K562 (cell line): Measurements from ENCODE around the gene MDP1. TPM values are rescaled to one million over a fixed set of nuclear protein-coding genes. Genes with fewer than 3 reads are reported as not detected.
A peak's percentile ranks its signal among the peaks of the same experiment; 100 is the strongest.

Source experiments
- ATAC-seq: fragments of 200-7000 bp; cut with Tn5 transposase; 3 replicates; pipeline ENCODE4 v1.9.1; 2020; ENCODE audit warnings: moderate library complexity
- BruUV-seq: library from RNA; stranded (reverse); fragments of 400-500 nt; replicated peaks from 2 replicates; lab custom pipeline; 2021; lab: Mats Ljungman, UMichigan
- CTCF ChIA-PET: fragments of 300-600 bp; formaldehyde crosslinking; extraction: SDS; loops from one replicate; lab custom pipeline; 2021; ENCODE audit warnings: low intra/inter-chr PET ratio; lab: Yijun Ruan, JAX
- POLR2A ChIA-PET: fragments of 300-600, 350-650 bp; sonication (Branson Sonifier 250); formaldehyde crosslinking; extraction: SDS; loops from one replicate; lab custom pipeline; 2021; ENCODE audit warnings: antibody characterized with exemption, inconsistent platforms; lab: Yijun Ruan, JAX
- DNase-seq, 4 experiments: peaks; one replicate each; pipeline versions ENCODE4 v3.0.0 to v3.0.0-alpha.2; 2011 to 2018; ENCODE audit warnings: low spot score in 3 of 4, mixed read lengths in 3 of 4; ENCODE audit errors: extremely low read depth in 1 of 4
- FAIRE-seq: peaks from 2 replicates; lab custom pipeline; 2011; peaks lifted over from hg19 to GRCh38; lab: Jason Lieb, UNC
- H2AFZ ChIP-seq: 2 replicates; pipeline ENCODE4 v1.6.0; 2011; ENCODE audit warnings: low read depth, low read length, control low read depth, inconsistent platforms
- H3K27ac ChIP-seq: fragments of 200-600 bp; 3 replicates; pipeline ENCODE4 v1.8.0; 2011; ENCODE audit warnings: low read depth, mild to moderate bottlenecking, control low read depth, inconsistent platforms, low read length, moderate library complexity, mixed read lengths; ENCODE audit errors: extremely low read depth
- H3K27me3 ChIP-seq, 2 experiments: fragments of 300-600 bp in 1 of 2; 2 replicates in 1 of 2; 3 replicates in 1 of 2; pipeline versions ENCODE4 v1.6.0 to v1.8.0; 2011; ENCODE audit warnings: inconsistent platforms in 2 of 2, low read length in 2 of 2, mild to moderate bottlenecking in 1 of 2, mixed read lengths in 1 of 2, moderate library complexity in 1 of 2; ENCODE audit not compliant: control insufficient read depth in 2 of 2, insufficient read depth in 2 of 2
- H3K36me3 ChIP-seq: fragments of 300-600 bp; 3 replicates; pipeline ENCODE4 v1.8.0; 2011; ENCODE audit warnings: mild to moderate bottlenecking, low read length, inconsistent platforms; ENCODE audit not compliant: control insufficient read depth, insufficient read depth
- H3K4me1 ChIP-seq, 2 experiments: fragments of 200-600 bp in 1 of 2; replicated peaks in 1 of 2; 2 replicates in 1 of 2; 3 replicates in 1 of 2; pipeline versions ENCODE4 v1.5.1 to v1.8.0; 2011; ENCODE audit warnings: inconsistent platforms in 2 of 2, low read length in 2 of 2, mild to moderate bottlenecking in 1 of 2, mixed read lengths in 1 of 2, moderate library complexity in 1 of 2; ENCODE audit not compliant: control insufficient read depth in 2 of 2, insufficient read depth in 2 of 2
- H3K4me2 ChIP-seq: 2 replicates; pipeline ENCODE4 v1.6.1; 2011; ENCODE audit warnings: low read length, control low read depth, inconsistent platforms, mixed read lengths; ENCODE audit not compliant: insufficient read depth
- H3K4me3 ChIP-seq: fragments of 200-600 bp; sonication (generic), shearing (Covaris generic); 2 replicates; pipeline ENCODE4 v1.5.1; 2016; ENCODE audit warnings: control low read depth, inconsistent platforms
- H3K79me2 ChIP-seq: fragments of 200-600 bp; 3 replicates; pipeline ENCODE4 v1.8.0; 2011; ENCODE audit warnings: low read length, inconsistent platforms; ENCODE audit not compliant: control insufficient read depth, insufficient read depth
- H3K9ac ChIP-seq, 2 experiments: 2 replicates each; pipeline versions ENCODE4 v1.6.0 to v1.6.1; 2011; ENCODE audit warnings: low read depth in 2 of 2, low read length in 2 of 2, control low read depth in 1 of 2, inconsistent platforms in 1 of 2, mild to moderate bottlenecking in 1 of 2, mixed read lengths in 1 of 2; ENCODE audit not compliant: insufficient read depth in 1 of 2
- H3K9me1 ChIP-seq: one replicate; pipeline ENCODE4 v1.6.0; 2011; ENCODE audit warnings: inconsistent platforms, mild to moderate bottlenecking, low read length, moderate library complexity; ENCODE audit not compliant: control insufficient read depth, insufficient read depth
- H3K9me3 ChIP-seq: replicated peaks from 2 replicates; pipeline ENCODE4 v1.5.1; 2011; ENCODE audit warnings: low read depth, low read length, inconsistent platforms; ENCODE audit not compliant: control insufficient read depth, insufficient read depth
- H4K20me1 ChIP-seq: replicated peaks from 2 replicates; pipeline ENCODE4 v1.6.1; 2011; ENCODE audit warnings: low read length, inconsistent platforms, mixed read lengths; ENCODE audit not compliant: control insufficient read depth, insufficient read depth
- CHAMP1 ChIP-seq: fragments of 450-650 bp; IDR thresholded peaks from 2 replicates; pipeline ENCODE4 v1.6.1; 2016; ENCODE audit warnings: mild to moderate bottlenecking
- NBN ChIP-seq: fragments of 450-650 bp; IDR thresholded peaks from 2 replicates; pipeline ENCODE4 v1.6.1; 2016; ENCODE audit warnings: low read depth, mild to moderate bottlenecking
- NCOA4 ChIP-seq: fragments of 450-650 bp; IDR thresholded peaks from 2 replicates; pipeline ENCODE4 v1.6.1; 2018; ENCODE audit warnings: mild to moderate bottlenecking; ENCODE audit not compliant: partially characterized antibody
- POLR2G ChIP-seq: fragments of 200-400 bp; formaldehyde crosslinking; IDR thresholded peaks from 2 replicates; pipeline ENCODE4 v1.6.1; 2017; ENCODE audit warnings: low read depth, mild to moderate bottlenecking, antibody characterized with exemption, low read length, moderate library complexity
- PURB ChIP-seq: sonication (generic); formaldehyde crosslinking; IDR thresholded peaks from 2 replicates; pipeline ENCODE4 v1.9.0; 2021; ENCODE audit warnings: low read depth, mild to moderate bottlenecking, missing genetic modification reagents
- RBFOX2 ChIP-seq: fragments of 200-400 bp; formaldehyde crosslinking; IDR thresholded peaks from 2 replicates; pipeline ENCODE4 v1.6.1; 2017; ENCODE audit warnings: low read depth, mild to moderate bottlenecking, low read length, moderate library complexity
- ZNF57 ChIP-seq: fragments of 450-650 bp; formaldehyde crosslinking; IDR thresholded peaks from 2 replicates; pipeline ENCODE4 v1.4.0; 2020; ENCODE audit warnings: mild to moderate bottlenecking, moderate library complexity
- WGBS: fragments of 100-300 bp; shearing (Covaris generic); methylation state at CpG from one replicate; pipeline ENCODE4 v1.1.6; 2016; ENCODE audit warnings: low coverage, mixed read lengths; ENCODE audit not compliant: insufficient coverage; ENCODE audit errors: missing lambda C conversion rate; 5-methylcytosine and 5-hydroxymethylcytosine counted together
- in situ Hi-C: fragments of 300-500 bp; cut with MboI; formaldehyde crosslinking; loops from 4 replicates; pipeline ENCODE4 v1.15.0; 2018; ENCODE audit warnings: inconsistent platforms, mixed read lengths
- intact Hi-C: fragments of 100-400 bp; cut with micrococcal nuclease; formaldehyde crosslinking; loops from 2 replicates; pipeline ENCODE4 v1.14.2; 2022
- polyA plus RNA-seq, 8 experiments: library from polyadenylated mRNA; depleted of rRNA in 4 of 8; stranded (reverse) in 5 of 8; unstranded in 3 of 8; fragments of >200 nt; fragmentation: Nextera tagmentation in 2 of 8; fragmentation: Illumina TruSeq in 1 of 8; extraction: Ambion mirVana in 2 of 8; extraction: Trizol in 1 of 8; gene quantifications; 2 replicates each; pipeline versions ENCODE4 v1.2.1 to v1.2.3, GENCODE V29; 2011 to 2014; ENCODE audit warnings: inconsistent platforms in 1 of 8, missing spikeins in 1 of 8
- total RNA-seq, 7 experiments: library from RNA; depleted of rRNA in 6 of 7; stranded (reverse); fragments of >200 nt in 6 of 7; fragmentation: Illumina TruSeq in 2 of 7; extraction: Trizol in 2 of 7; gene quantifications; 2 replicates each; pipeline versions ENCODE4 v1.2.1 to v1.2.3, GENCODE V29; 2011 to 2021; ENCODE audit warnings: low replicate concordance in 1 of 7

The MDP1 gene
- total and polyA plus RNA-seq, 9 of the 15 experiments (the other 6 are each of a cell fraction or from before 2014, with no cell fraction given): 2.7 to 29.6 (median 11.0) TPM

GRCh38 chr14:24182110-24182882 lies 33.6 kb downstream of the MDP1 start:
- DNase-seq (no peak), FAIRE-seq (no peak), ATAC-seq (no peak)
- TF ChIP-seq NCOA4 (no peak), PURB (CRISPR knock-in tag) (no peak), ZNF57 (CRISPR knock-in tag) (no peak), NBN (no peak), CHAMP1 (no peak), RBFOX2 (peak; percentile 48), POLR2G (peak; percentile 3; the same call in 1 of the 2 replicates)
- H3K9ac ChIP-seq: no peak overlapping the region
- H2AFZ ChIP-seq: no peak overlapping the region
- intact Hi-C loops (no loop called here), in situ Hi-C loops (no loop called here)
- H3K4me1 ChIP-seq: peaks cover 0 to 4% of the 10 kb centered on the region in 2 experiments; a peak in 2 of 5 replicates
- no peak overlapping the region for H3K4me2 ChIP-seq
- CTCF ChIA-PET: no interaction called here
- H3K9me1 ChIP-seq: no peaks in the 10 kb centered on the region
- no peak overlapping the region for H3K4me3 ChIP-seq
- POLR2A ChIA-PET: no interaction called here
- no peaks in the 10 kb centered on the region for H3K27me3 ChIP-seq
- peaks cover 86% of the 10 kb centered on the region; the same call in 2 of the 3 replicates for H3K36me3 ChIP-seq
- no TSS peak for BruUV-seq
- no peaks in the 10 kb centered on the region for H4K20me1 ChIP-seq
- H3K27ac ChIP-seq: no peak overlapping the region
- H3K79me2 ChIP-seq: peaks cover 4% of the 10 kb centered on the region
- 86% methylated on average over 9 of the region's 14 CpGs for WGBS
- H3K9me3 ChIP-seq: no peaks in the 10 kb centered on the region
